Naive thymus-derived CD4-positive, alpha-beta T cell (primary cell): ENCODE data around the gene MALRD1. TPM values are rescaled to one million over a fixed set of nuclear protein-coding genes. Genes with fewer than 3 reads are reported as not detected.

Experiments
- ATAC-seq: fragments of 150-1000 bp; cut with Tn5 transposase; 2 replicates; pipeline ENCODE4 v1.10.0; 2021; ENCODE audit warnings: mild to moderate bottlenecking, moderate library complexity
- CTCF ChIA-PET: fragments of 350-600 bp; sonication (Branson Sonifier 250); formaldehyde crosslinking; loops from one replicate; lab custom pipeline; 2021; ENCODE audit warnings: antibody characterized with exemption; lab: Charles Lee
- POLR2A ChIA-PET: fragments of 350-600 bp; sonication (Branson Sonifier 250); formaldehyde crosslinking; loops from one replicate; lab custom pipeline; 2021; ENCODE audit warnings: antibody characterized with exemption, inconsistent platforms; lab: Charles Lee
- DNase-seq, 9 donors: peaks; one replicate each; pipeline versions ENCODE4 v3.0.0 to v3.0.0-alpha.2; 2020 to 2022; ENCODE audit warnings: mixed read lengths in 1 of 9
- H3K27ac ChIP-seq: one replicate; pipeline ENCODE4 v1.7.0; 2013; ENCODE audit warnings: mild to moderate bottlenecking, low read depth, low read length, moderate library complexity
- H3K27me3 ChIP-seq, 2 donors: one replicate each; pipeline ENCODE4 v1.7.0; 2013; ENCODE audit warnings: low read length in 2 of 2, mild to moderate bottlenecking in 2 of 2, moderate library complexity in 2 of 2; ENCODE audit not compliant: control insufficient read depth in 2 of 2, insufficient read depth in 2 of 2
- H3K36me3 ChIP-seq, 3 experiments: 1 replicate in 2 of 3; 2 replicates in 1 of 3; pipeline ENCODE4 v1.7.0; 2013; ENCODE audit warnings: low read length in 3 of 3, mild to moderate bottlenecking in 3 of 3, moderate library complexity in 1 of 3; ENCODE audit not compliant: insufficient read depth in 3 of 3, control insufficient read depth in 2 of 3
- H3K4me1 ChIP-seq, 2 donors: one replicate each; pipeline ENCODE4 v1.7.0; 2013; ENCODE audit warnings: low read length in 2 of 2, mild to moderate bottlenecking in 2 of 2, moderate library complexity in 1 of 2; ENCODE audit not compliant: control insufficient read depth in 2 of 2, insufficient read depth in 2 of 2
- H3K4me3 ChIP-seq: 2 replicates; pipeline ENCODE4 v1.7.0; 2013; ENCODE audit warnings: mild to moderate bottlenecking, low read length
- H3K9me3 ChIP-seq, 3 experiments: 1 replicate in 2 of 3; 2 replicates in 1 of 3; pipeline ENCODE4 v1.7.0; 2013; ENCODE audit warnings: low read length in 3 of 3; ENCODE audit not compliant: control insufficient read depth in 2 of 3
- H3K27ac Mint-ChIP-seq, 9 donors: one replicate each; pipeline ENCODE4 v1.8.0; 2020 to 2022; ENCODE audit warnings: mixed read lengths in 9 of 9, mild to moderate bottlenecking in 8 of 9, moderate library complexity in 5 of 9, inconsistent platforms in 2 of 9
- H3K27me3 Mint-ChIP-seq, 5 donors: one replicate each; pipeline ENCODE4 v1.8.0; 2021 to 2022; ENCODE audit warnings: mixed read lengths in 5 of 5, mild to moderate bottlenecking in 1 of 5
- H3K36me3 Mint-ChIP-seq, 5 donors: one replicate each; pipeline ENCODE4 v1.8.0; 2020 to 2022; ENCODE audit warnings: mixed read lengths in 5 of 5, mild to moderate bottlenecking in 3 of 5, inconsistent platforms in 1 of 5
- H3K4me1 Mint-ChIP-seq, 7 donors: one replicate each; pipeline ENCODE4 v1.8.0; 2020 to 2022; ENCODE audit warnings: mixed read lengths in 7 of 7, mild to moderate bottlenecking in 3 of 7, inconsistent platforms in 1 of 7
- H3K4me3 Mint-ChIP-seq, 10 donors: one replicate each; pipeline ENCODE4 v1.8.0; 2020 to 2022; ENCODE audit warnings: mild to moderate bottlenecking in 10 of 10, mixed read lengths in 10 of 10, moderate library complexity in 6 of 10, inconsistent platforms in 2 of 10
- H3K9me3 Mint-ChIP-seq, 11 donors: one replicate each; pipeline ENCODE4 v1.8.0; 2020 to 2022; ENCODE audit warnings: mixed read lengths in 11 of 11, mild to moderate bottlenecking in 4 of 11, inconsistent platforms in 1 of 11, moderate library complexity in 1 of 11
- intact Hi-C, 2 donors: fragments of 100-400 bp; cut with micrococcal nuclease; formaldehyde crosslinking; loops; one replicate each; pipeline ENCODE4 v1.15.1; 2023
- polyA plus RNA-seq, 2 donors: library from polyadenylated mRNA; unstranded; fragments of 300-500 nt; fragmentation: Illumina TruSeq; gene quantifications; one replicate each; pipeline ENCODE4 v1.2.3, GENCODE V29; 2021
- total RNA-seq, 6 experiments: library from RNA in 5 of 6; stranded (reverse) in 5 of 6; gene quantifications; 1 replicate in 5 of 6; 2 replicates in 1 of 6; pipeline ENCODE4 v1.2.3 and lab custom pipeline; 2021 to 2026

MALRD1 gene
- total and polyA plus RNA-seq, 7 experiments from 2014 or later = 0.16 to 1.1 TPM; not detected in 5

DNA sequence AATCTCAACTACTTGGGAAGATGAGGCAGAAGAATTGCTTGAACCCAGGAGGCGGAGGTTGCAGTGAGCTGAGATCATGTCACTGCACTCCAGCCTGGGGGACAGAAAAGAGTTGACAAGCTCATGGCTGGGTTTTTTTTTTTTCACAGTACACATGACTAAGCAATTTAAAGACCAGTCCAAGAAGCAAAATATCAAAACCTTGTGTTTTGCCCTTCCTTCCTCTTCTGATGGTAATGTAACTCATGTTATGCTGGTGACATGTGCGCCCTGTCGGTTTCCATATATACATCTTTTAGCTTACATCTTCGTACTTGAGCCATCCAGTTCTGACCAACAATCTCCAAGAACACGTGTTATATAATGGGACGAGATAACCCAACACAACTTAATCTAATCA, 530.0 kb downstream of the MALRD1 start:
- CTCF ChIA-PET = no interaction called here
- H3K9me3 Mint-ChIP-seq = peaks cover 0 to 13% (median 2%) of the 10 kb centered on the region in 11 donors
- Histone ChIP-seq H3K9me3 (no peaks in the 10 kb centered on the region), H3K36me3 (no peaks in the 10 kb centered on the region), H3K27me3 (no peaks in the 10 kb centered on the region), H3K4me3 (no peak overlapping the region), H3K27ac (no peak overlapping the region), H3K4me1 (no peaks in the 10 kb centered on the region)
- DNase-seq = no peak
- H3K4me1 Mint-ChIP-seq = no peaks in the 10 kb centered on the region
- H3K27ac Mint-ChIP-seq = no peak overlapping the region
- no peaks in the 10 kb centered on the region for H3K36me3 Mint-ChIP-seq
- intact Hi-C loops = no loop called here
- ATAC-seq = no peak
- H3K4me3 Mint-ChIP-seq = no peak overlapping the region
- POLR2A ChIA-PET = no interaction called here
- H3K27me3 Mint-ChIP-seq = no peaks in the 10 kb centered on the region

DNA sequence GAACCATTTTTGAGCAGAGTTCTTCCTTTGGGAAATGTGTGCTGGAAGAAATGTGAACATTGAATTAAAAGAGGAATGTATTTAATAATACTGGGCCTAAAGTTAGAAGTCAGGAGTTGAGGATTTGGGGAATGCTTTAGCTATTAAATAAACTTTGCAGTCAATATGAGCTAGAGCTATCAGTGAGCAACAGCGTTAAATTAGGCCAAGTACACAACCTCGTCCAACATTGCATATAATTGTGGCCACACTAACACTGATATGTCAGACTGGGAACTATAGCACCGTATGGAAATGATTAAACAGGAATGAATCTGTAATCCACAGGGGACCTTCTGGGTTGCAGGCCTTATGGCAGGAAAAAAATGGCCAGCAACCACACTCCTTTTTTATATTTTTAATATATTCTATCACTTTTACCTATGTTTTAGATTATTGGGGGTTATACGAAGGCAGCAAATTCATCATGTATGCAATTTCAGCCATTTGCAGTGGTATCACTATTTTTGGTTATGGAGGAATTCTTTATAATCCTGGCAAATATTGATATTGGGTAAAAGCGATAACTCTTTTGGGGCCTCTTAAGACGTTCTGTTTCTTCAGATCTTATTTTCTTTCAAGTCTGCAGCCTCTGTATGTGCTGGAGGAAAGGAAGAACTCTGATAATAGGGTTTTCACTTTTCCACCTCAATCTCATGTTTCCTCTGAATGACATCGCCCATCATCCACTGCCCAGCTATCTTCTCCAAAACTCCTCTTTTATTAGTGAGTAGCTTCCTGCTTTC, 531.4 kb downstream of the MALRD1 start:
- intact Hi-C loops = no loop called here
- Mint-ChIP-seq H3K4me3 (no peak overlapping the region), H3K4me1 (no peaks in the 10 kb centered on the region), H3K36me3 (no peaks in the 10 kb centered on the region), H3K27me3 (no peaks in the 10 kb centered on the region), H3K27ac (no peak overlapping the region), H3K9me3 (peaks cover 0 to 9% (median 3%) of the 10 kb centered on the region in 11 donors)
- POLR2A ChIA-PET = no interaction called here
- no peak overlapping the region for H3K4me3 ChIP-seq
- no peaks in the 10 kb centered on the region for H3K36me3 ChIP-seq
- H3K9me3 ChIP-seq = no peaks in the 10 kb centered on the region
- ATAC-seq (no peak), DNase-seq (no peak)
- CTCF ChIA-PET = no interaction called here
- no peaks in the 10 kb centered on the region for H3K27me3 ChIP-seq
- H3K27ac ChIP-seq = no peak overlapping the region
- H3K4me1 ChIP-seq = no peaks in the 10 kb centered on the region

DNA sequence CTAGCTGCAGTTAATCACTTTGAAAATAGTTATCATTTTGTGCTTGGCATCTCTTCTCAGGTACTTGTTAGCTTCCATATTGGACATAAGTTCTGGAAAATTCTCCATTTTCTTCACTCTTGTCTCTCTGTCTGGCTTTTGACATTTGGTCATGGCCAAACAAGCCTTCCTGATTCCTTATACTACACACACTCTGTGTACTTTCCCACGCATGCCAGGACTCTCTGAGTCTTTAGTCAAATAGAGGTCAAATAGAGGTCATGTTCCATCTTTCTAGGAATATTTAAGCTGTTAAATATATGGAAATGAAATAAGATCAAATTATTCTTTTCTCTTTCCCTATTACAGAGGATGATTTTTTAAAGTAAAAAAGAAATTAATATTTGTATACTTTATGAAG, 532.1 kb downstream of the MALRD1 start:
- Mint-ChIP-seq H3K9me3 (peaks cover 0 to 9% (median 3%) of the 10 kb centered on the region in 11 donors), H3K4me1 (no peaks in the 10 kb centered on the region), H3K27me3 (no peaks in the 10 kb centered on the region), H3K36me3 (no peaks in the 10 kb centered on the region), H3K27ac (no peak overlapping the region), H3K4me3 (no peak overlapping the region)
- ChIA-PET POLR2A (no interaction called here), CTCF (no interaction called here)
- Histone ChIP-seq H3K36me3 (no peaks in the 10 kb centered on the region), H3K4me1 (no peaks in the 10 kb centered on the region), H3K9me3 (no peaks in the 10 kb centered on the region), H3K27ac (no peak overlapping the region), H3K4me3 (no peak overlapping the region), H3K27me3 (no peaks in the 10 kb centered on the region)
- intact Hi-C loops = no loop called here
- no peak for ATAC-seq
- DNase-seq = no peak

DNA sequence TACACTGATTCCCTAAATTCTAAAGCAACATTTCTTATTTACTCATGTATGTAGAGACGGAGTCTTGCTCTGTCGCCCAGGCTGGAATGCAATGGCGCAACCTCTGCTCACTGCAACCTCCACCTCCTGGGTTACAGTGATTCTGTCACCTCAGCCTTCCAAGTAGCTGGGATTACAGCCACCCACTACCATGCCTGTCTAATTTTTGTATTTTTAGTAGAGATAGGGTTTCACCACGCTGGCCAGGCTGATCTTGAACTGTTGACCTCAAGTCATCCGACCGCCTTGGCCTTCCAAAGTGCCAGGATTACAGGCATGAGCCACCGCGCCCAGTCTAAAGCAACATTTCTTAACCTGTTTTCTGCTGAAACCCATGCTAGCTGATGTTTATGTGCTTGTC, 540.0 kb downstream of the MALRD1 start:
- Histone ChIP-seq H3K27ac (no peak overlapping the region), H3K27me3 (no peaks in the 10 kb centered on the region), H3K9me3 (no peaks in the 10 kb centered on the region), H3K36me3 (no peaks in the 10 kb centered on the region), H3K4me1 (no peaks in the 10 kb centered on the region), H3K4me3 (no peak overlapping the region)
- DNase-seq (no peak), ATAC-seq (no peak)
- ChIA-PET POLR2A (no interaction called here), CTCF (no interaction called here)
- Mint-ChIP-seq H3K27me3 (no peaks in the 10 kb centered on the region), H3K4me3 (no peak overlapping the region), H3K36me3 (no peaks in the 10 kb centered on the region), H3K27ac (no peak overlapping the region), H3K4me1 (no peaks in the 10 kb centered on the region), H3K9me3 (peaks cover 0 to 11% (median 6%) of the 10 kb centered on the region in 11 donors)
- intact Hi-C loops = no loop called here

DNA sequence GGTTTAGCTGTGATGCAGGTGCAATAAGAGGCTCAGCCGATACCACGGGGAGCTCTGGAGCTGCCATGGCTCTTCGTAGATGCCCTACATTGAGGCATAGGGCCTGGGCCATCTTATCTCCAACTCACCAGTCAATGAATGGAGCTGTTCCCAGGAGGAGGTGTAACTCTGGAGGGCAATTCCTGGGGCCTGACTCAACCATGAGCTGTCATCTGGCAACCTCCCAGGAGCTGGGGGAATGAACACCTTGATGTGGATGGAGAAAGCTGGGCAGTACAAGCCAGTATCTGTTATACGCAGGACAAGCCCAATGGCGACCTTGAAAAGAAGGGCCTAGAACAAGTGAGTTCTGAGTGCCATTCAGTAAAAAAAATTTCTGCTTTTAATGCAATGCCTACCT, 543.7 kb downstream of the MALRD1 start:
- Histone ChIP-seq H3K4me1 (no peaks in the 10 kb centered on the region), H3K27me3 (no peaks in the 10 kb centered on the region), H3K36me3 (no peaks in the 10 kb centered on the region), H3K9me3 (no peaks in the 10 kb centered on the region), H3K4me3 (no peak overlapping the region), H3K27ac (no peak overlapping the region)
- peaks cover 0 to 6% (median under 1%) of the 10 kb centered on the region in 11 donors for H3K9me3 Mint-ChIP-seq
- DNase-seq (no peak), ATAC-seq (no peak)
- H3K4me1 Mint-ChIP-seq = no peaks in the 10 kb centered on the region
- H3K4me3 Mint-ChIP-seq = no peak overlapping the region
- H3K36me3 Mint-ChIP-seq = no peaks in the 10 kb centered on the region
- no peaks in the 10 kb centered on the region for H3K27me3 Mint-ChIP-seq
- ChIA-PET POLR2A (no interaction called here), CTCF (no interaction called here)
- intact Hi-C loops = no loop called here
- no peak overlapping the region for H3K27ac Mint-ChIP-seq

DNA sequence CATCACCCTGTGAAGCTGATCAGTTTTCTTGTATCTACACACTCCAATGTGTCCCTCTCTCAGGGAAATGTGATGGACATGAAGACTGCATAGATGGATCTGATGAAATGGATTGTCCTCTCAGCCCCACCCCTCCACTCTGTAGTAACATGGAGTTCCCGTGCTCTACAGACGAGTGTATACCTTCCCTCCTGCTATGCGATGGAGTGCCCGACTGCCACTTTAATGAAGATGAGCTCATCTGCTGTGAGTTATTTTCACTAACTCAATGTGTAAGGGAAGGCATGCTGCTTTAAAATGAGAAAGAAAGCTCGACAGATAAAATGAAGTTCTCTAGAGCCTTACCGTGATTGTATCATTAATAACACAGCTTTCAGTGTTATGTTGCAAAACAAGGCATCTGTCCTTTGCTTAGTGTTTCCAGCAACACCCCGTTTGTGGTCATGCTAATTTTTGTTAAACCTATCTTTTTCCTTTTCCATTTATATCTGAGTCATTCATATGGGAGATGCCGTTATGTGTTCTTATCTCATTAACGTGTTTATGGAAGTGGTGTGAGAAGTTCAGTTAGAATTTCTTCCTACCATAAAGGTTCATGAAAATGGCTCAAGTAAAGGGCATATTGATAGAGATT, 546.7 kb downstream of the MALRD1 start:
- Histone ChIP-seq H3K4me1 (no peaks in the 10 kb centered on the region), H3K4me3 (no peak overlapping the region), H3K9me3 (no peaks in the 10 kb centered on the region), H3K27me3 (no peaks in the 10 kb centered on the region), H3K36me3 (no peaks in the 10 kb centered on the region), H3K27ac (no peak overlapping the region)
- no peak overlapping the region for H3K27ac Mint-ChIP-seq
- no peaks in the 10 kb centered on the region for H3K27me3 Mint-ChIP-seq
- POLR2A ChIA-PET = no interaction called here
- H3K4me3 Mint-ChIP-seq = no peak overlapping the region
- H3K4me1 Mint-ChIP-seq = no peaks in the 10 kb centered on the region
- DNase-seq (no peak), ATAC-seq (no peak)
- CTCF ChIA-PET = no interaction called here
- intact Hi-C loops = no loop called here
- no peaks in the 10 kb centered on the region for H3K36me3 Mint-ChIP-seq
- peaks cover 0 to 12% (median 3%) of the 10 kb centered on the region in 11 donors for H3K9me3 Mint-ChIP-seq

DNA sequence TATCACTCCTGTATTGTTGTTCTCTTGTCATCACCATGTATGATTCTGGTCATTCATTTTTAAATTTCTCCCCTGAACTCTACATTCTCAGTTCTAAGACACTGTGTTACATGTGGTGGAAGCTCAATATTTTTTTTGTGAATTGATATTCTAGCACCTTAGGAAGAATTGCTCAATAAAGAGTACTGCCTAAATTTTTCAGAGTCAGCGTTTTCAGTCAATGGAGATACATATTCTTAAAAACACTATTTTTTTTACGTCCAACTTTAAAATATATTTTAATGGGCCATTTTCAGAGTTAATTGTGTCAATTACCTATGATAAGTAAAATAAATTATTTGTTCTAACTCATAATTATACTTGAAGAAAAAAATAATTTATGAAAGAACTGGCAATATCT, 557.2 kb downstream of the MALRD1 start:
- ChIA-PET CTCF (no interaction called here), POLR2A (no interaction called here)
- Mint-ChIP-seq H3K4me3 (no peak overlapping the region), H3K36me3 (no peaks in the 10 kb centered on the region), H3K27ac (no peak overlapping the region), H3K9me3 (peaks cover 0 to 3% (median 0%) of the 10 kb centered on the region in 11 donors), H3K27me3 (no peaks in the 10 kb centered on the region), H3K4me1 (no peaks in the 10 kb centered on the region)
- Histone ChIP-seq H3K4me3 (no peak overlapping the region), H3K27ac (no peak overlapping the region), H3K27me3 (no peaks in the 10 kb centered on the region), H3K36me3 (no peaks in the 10 kb centered on the region), H3K4me1 (no peaks in the 10 kb centered on the region), H3K9me3 (no peaks in the 10 kb centered on the region)
- intact Hi-C loops = no loop called here
- ATAC-seq = no peak
- DNase-seq = no peak
